HCT116 (cell line): ENCODE data around the gene MSI2. TPM values are rescaled to one million over a fixed set of nuclear protein-coding genes. Genes with fewer than 3 reads are reported as not detected.

Experiments
- ATAC-seq: fragments of 200-7000 bp; cut with Tn5 transposase; 2 replicates; pipeline ENCODE4 v1.9.1; 2020; ENCODE audit warnings: mild to moderate bottlenecking, moderate library complexity
- BruUV-seq: library from RNA; stranded (reverse); fragments of 400-500 nt; replicated peaks from 2 replicates; lab custom pipeline; 2021; lab: Mats Ljungman, UMichigan
- CTCF ChIA-PET: fragments of 300-600 bp; sonication (Branson Sonifier 250); formaldehyde crosslinking; loops from one replicate; lab custom pipeline; 2021; ENCODE audit warnings: antibody characterized with exemption; lab: Charles Lee
- POLR2A ChIA-PET: fragments of 300-600, 350-600 bp; sonication (Branson Sonifier 250); formaldehyde crosslinking; loops from one replicate; lab custom pipeline; 2021; ENCODE audit warnings: antibody characterized with exemption; lab: Charles Lee
- RAD21 ChIA-PET, 2 experiments: fragments of 300-600 bp; sonication (Branson Sonifier 250); formaldehyde crosslinking; loops; one replicate each; lab custom pipeline; 2023; ENCODE audit warnings: low total read pairs in 2 of 2; ENCODE audit not compliant: uncharacterized antibody in 2 of 2, unreplicated experiment in 2 of 2, low non-redundant PET in 1 of 2; lab: Charles Lee
- DNase-seq: peaks from one replicate; pipeline ENCODE4 v3.0.0-alpha.2; 2010; ENCODE audit warnings: low read depth, low spot score
- H2AFZ ChIP-seq: fragments of 200-600 bp; shearing (Covaris generic), sonication (generic); 2 replicates; pipeline ENCODE4 v1.6.1; 2017; ENCODE audit warnings: low read depth, mixed run types, mixed read lengths, antibody characterized with exemption, low read length; ENCODE audit not compliant: poor library complexity, severe bottlenecking
- H3K27ac ChIP-seq: 2 replicates; pipeline ENCODE4 v1.5.1; 2012; ENCODE audit warnings: low read depth, low read length
- H3K27me3 ChIP-seq: fragments of 200-600 bp; sonication (generic); 2 replicates; pipeline ENCODE4 v1.6.1; 2016; ENCODE audit warnings: mixed run types, low read length, mixed read lengths; ENCODE audit not compliant: insufficient read depth
- H3K36me3 ChIP-seq, 2 experiments: fragments of 200-500 bp in 1 of 2; fragments of 200-600 bp in 1 of 2; sonication (Bioruptor generic) in 1 of 2; sonication (generic) in 1 of 2; 2 replicates each; pipeline versions ENCODE4 v1.5.1 to v1.6.1; 2014 to 2016; ENCODE audit warnings: low read length in 2 of 2, inconsistent platforms in 1 of 2, mixed read lengths in 1 of 2, mixed run types in 1 of 2; ENCODE audit not compliant: insufficient read depth in 2 of 2, control insufficient read depth in 1 of 2
- H3K4me1 ChIP-seq, 2 experiments: fragments of 200-600 bp in 1 of 2; sonication (generic) in 1 of 2; 2 replicates each; pipeline versions ENCODE4 v1.5.1 to v1.6.1; 2012 to 2017; ENCODE audit warnings: low read length in 2 of 2, inconsistent platforms in 1 of 2, mild to moderate bottlenecking in 1 of 2, mixed read lengths in 1 of 2, mixed run types in 1 of 2, moderate library complexity in 1 of 2; ENCODE audit not compliant: insufficient read depth in 2 of 2, control insufficient read depth in 1 of 2
- H3K4me2 ChIP-seq: fragments of 200-600 bp; sonication (generic); 2 replicates; pipeline ENCODE4 v1.6.1; 2017; ENCODE audit warnings: mixed run types, low read length, mixed read lengths
- H3K4me3 ChIP-seq, 2 experiments: fragments of 200-600 bp in 1 of 2; sonication (generic) in 1 of 2; replicated peaks in 1 of 2; 2 replicates each; pipeline ENCODE4 v1.5.1; 2011 to 2016; ENCODE audit warnings: low read length in 2 of 2, control low read depth in 1 of 2, low read depth in 1 of 2, mild to moderate bottlenecking in 1 of 2, mixed read lengths in 1 of 2, mixed run types in 1 of 2
- H3K79me2 ChIP-seq: fragments of 200-600 bp; sonication (generic); 2 replicates; pipeline ENCODE4 v1.6.1; 2017; ENCODE audit warnings: mild to moderate bottlenecking, mixed run types, low read length, moderate library complexity, mixed read lengths; ENCODE audit not compliant: insufficient read depth
- H3K9ac ChIP-seq: fragments of 200-600 bp; sonication (generic); 2 replicates; pipeline ENCODE4 v1.6.1; 2016; ENCODE audit warnings: low read length, mixed read lengths
- H3K9me2 ChIP-seq: fragments of 200-600 bp; sonication (generic), shearing (Covaris generic); 2 replicates; pipeline ENCODE4 v1.6.1; 2017; ENCODE audit warnings: mixed run types, mild to moderate bottlenecking, moderate library complexity; ENCODE audit not compliant: insufficient read depth
- H3K9me3 ChIP-seq, 2 experiments: fragments of 200-500 bp in 1 of 2; fragments of 200-600 bp in 1 of 2; sonication (Bioruptor generic) in 1 of 2; sonication (generic) in 1 of 2; 2 replicates each; pipeline ENCODE4 v1.6.1; 2014 to 2017; ENCODE audit warnings: low read length in 2 of 2, mixed read lengths in 2 of 2, inconsistent platforms in 1 of 2, low read depth in 1 of 2, mild to moderate bottlenecking in 1 of 2, mixed run types in 1 of 2, moderate library complexity in 1 of 2; ENCODE audit not compliant: control insufficient read depth in 1 of 2, insufficient read depth in 1 of 2
- H4K20me1 ChIP-seq: fragments of 200-600 bp; sonication (generic), shearing (Covaris generic); 2 replicates; pipeline ENCODE4 v1.6.1; 2017; ENCODE audit warnings: mixed run types, mild to moderate bottlenecking, moderate library complexity; ENCODE audit not compliant: insufficient read depth
- CBX3 ChIP-seq: IDR thresholded peaks from 2 replicates; pipeline ENCODE4 v1.6.1; 2012; ENCODE audit warnings: low read depth
- JUND ChIP-seq: IDR thresholded peaks from 2 replicates; pipeline ENCODE4 v1.6.1; 2012
- REST ChIP-seq: IDR thresholded peaks from 2 replicates; pipeline ENCODE4 v1.6.1; 2012; ENCODE audit warnings: low read depth
- SIN3A ChIP-seq: IDR thresholded peaks from 2 replicates; pipeline ENCODE4 v1.6.1; 2012; ENCODE audit warnings: low read depth
- SP1 ChIP-seq: IDR thresholded peaks from 2 replicates; pipeline ENCODE4 v1.6.1; 2012; ENCODE audit warnings: low read depth
- SRF ChIP-seq: IDR thresholded peaks from 2 replicates; pipeline ENCODE4 v1.6.1; 2012; ENCODE audit warnings: low read depth
- TCF7L2 ChIP-seq: IDR thresholded peaks from 2 replicates; pipeline ENCODE4 v1.7.0; 2011; ENCODE audit warnings: borderline replicate concordance, inconsistent platforms; ENCODE audit not compliant: insufficient read depth, insufficient read length; ENCODE audit errors: extremely low read depth
- ZBTB33 ChIP-seq: IDR thresholded peaks from 2 replicates; pipeline ENCODE4 v1.6.1; 2011; ENCODE audit warnings: mild to moderate bottlenecking, low read length, moderate library complexity; ENCODE audit not compliant: insufficient replicate concordance; ENCODE audit errors: extremely low read depth
- intact Hi-C: fragments of 100-400 bp; cut with micrococcal nuclease; formaldehyde crosslinking; loops from 2 replicates; pipeline ENCODE4 v1.10.0; 2022
- total RNA-seq: library from RNA; stranded (reverse); gene quantifications from one replicate; pipeline ENCODE4 v1.2.1, GENCODE V29; 2021; ENCODE audit not compliant: unreplicated experiment

MSI2 gene
- total RNA-seq, 1 experiment from 2014 or later: 137 TPM

GRCh38 chr17:57385975-57386374 lies 129.7 kb downstream of the MSI2 start (continued):
- TF ChIP-seq REST: no peak

- Histone ChIP-seq H3K27ac (no peak overlapping the region), H3K79me2 (peaks cover 8% of the 10 kb centered on the region; the same call in 1 of the 2 replicates), H3K4me2 (no peak overlapping the region), H3K9me2 (no peaks in the 10 kb centered on the region), H3K9ac (no peak overlapping the region), H4K20me1 (no peaks in the 10 kb centered on the region), H3K27me3 (no peaks in the 10 kb centered on the region), H2AFZ (no peak overlapping the region), H3K9me3 (peaks cover 12 to 30% of the 10 kb centered on the region in 2 experiments; a peak in 3 of 4 replicates), H3K36me3 (peaks cover 0 to 11% of the 10 kb centered on the region in 2 experiments; a peak in 2 of 4 replicates), H3K4me3 (no peak overlapping the region), H3K4me1 (peaks cover 0 to 3% of the 10 kb centered on the region in 2 experiments; a peak in 1 of 4 replicates)
- CTCF ChIA-PET: no interaction called here
- no TSS peak for BruUV-seq
- DNase-seq (no peak), ATAC-seq (no peak)
- RAD21 ChIA-PET: no interaction called here
- POLR2A ChIA-PET: no interaction called here
- no peak for TF ChIP-seq TCF7L2
- TF ChIP-seq JUND: no peak
- TF ChIP-seq ZBTB33: no peak
- no peak for TF ChIP-seq SIN3A
- TF ChIP-seq CBX3: no peak
- no peak for TF ChIP-seq SP1
- no peak for TF ChIP-seq SRF
- intact Hi-C loops: no loop called here
Observed at GRCh38 chr17:57387575-57387974, 131.3 kb downstream of the MSI2 start.
